CD14-positive monocyte (primary cell): ENCODE results near the gene CLCN5. TPM values are rescaled to one million over a fixed set of nuclear protein-coding genes. Genes with fewer than 3 reads are reported as not detected.

Experiments used
- DNase-seq, 3 donors: peaks; one replicate each; pipeline ENCODE4 v3.0.0-alpha.2; 2011 to 2022
- H2AFZ ChIP-seq: 2 replicates; pipeline ENCODE4 v1.6.0; 2012; ENCODE audit warnings: mild to moderate bottlenecking, low read depth, low read length, inconsistent platforms; ENCODE audit not compliant: insufficient read depth, poor library complexity, severe bottlenecking
- H3K27ac ChIP-seq, 2 donors: 1 replicate in 1 of 2; 2 replicates in 1 of 2; pipeline ENCODE4 v1.5.1; 2012 to 2013; ENCODE audit warnings: low read length in 2 of 2, control low read depth in 1 of 2, inconsistent platforms in 1 of 2, low read depth in 1 of 2, mild to moderate bottlenecking in 1 of 2
- H3K27me3 ChIP-seq, 2 donors: one replicate each; pipeline versions ENCODE4 v1.6.0 to v1.6.1; 2011 to 2013; ENCODE audit warnings: low read length in 2 of 2; ENCODE audit not compliant: control insufficient read depth in 2 of 2, insufficient read depth in 2 of 2
- H3K36me3 ChIP-seq, 2 donors: replicated peaks in 1 of 2; 1 replicate in 1 of 2; 2 replicates in 1 of 2; pipeline versions ENCODE4 v1.5.1 to v1.6.1; 2012 to 2013; ENCODE audit warnings: low read length in 2 of 2, control low read depth in 1 of 2, inconsistent platforms in 1 of 2, mild to moderate bottlenecking in 1 of 2; ENCODE audit not compliant: insufficient read depth in 2 of 2, control insufficient read depth in 1 of 2
- H3K4me1 ChIP-seq, 2 donors: 1 replicate in 1 of 2; 2 replicates in 1 of 2; pipeline versions ENCODE4 v1.5.1 to v1.6.1; 2012 to 2013; ENCODE audit warnings: low read length in 2 of 2, control low read depth in 1 of 2, inconsistent platforms in 1 of 2, mild to moderate bottlenecking in 1 of 2, moderate library complexity in 1 of 2; ENCODE audit not compliant: insufficient read depth in 2 of 2, control insufficient read depth in 1 of 2
- H3K4me2 ChIP-seq: replicated peaks from 2 replicates; pipeline ENCODE3; 2012; ENCODE audit warnings: low read length, moderate library complexity, mild to moderate bottlenecking; ENCODE audit not compliant: poor library complexity, severe bottlenecking; ENCODE audit errors: extremely low read depth
- H3K4me3 ChIP-seq, 3 experiments: fragments of 200-600 bp in 1 of 3; sonication (generic) in 1 of 3; replicated peaks in 1 of 3; 1 replicate in 2 of 3; 2 replicates in 1 of 3; pipeline ENCODE4 v1.5.1; 2011 to 2013; ENCODE audit warnings: low read length in 3 of 3, mild to moderate bottlenecking in 3 of 3, control low read depth in 2 of 3, low read depth in 2 of 3, inconsistent platforms in 1 of 3, moderate library complexity in 1 of 3
- H3K79me2 ChIP-seq: 2 replicates; pipeline ENCODE4 v1.6.0; 2012; ENCODE audit warnings: mild to moderate bottlenecking, control low read depth, inconsistent platforms, low read length, moderate library complexity; ENCODE audit not compliant: insufficient read depth
- H3K9ac ChIP-seq: 2 replicates; pipeline ENCODE4 v1.6.0; 2017; ENCODE audit warnings: low read length, mild to moderate bottlenecking; ENCODE audit not compliant: insufficient read depth, poor library complexity, severe bottlenecking
- H3K9me3 ChIP-seq, 2 donors: replicated peaks in 1 of 2; 1 replicate in 1 of 2; 2 replicates in 1 of 2; pipeline versions ENCODE4 v1.5.1 to v1.6.1; 2012 to 2013; ENCODE audit warnings: low read length in 2 of 2, control low read depth in 1 of 2; ENCODE audit not compliant: control insufficient read depth in 1 of 2, insufficient read depth in 1 of 2
- H4K20me1 ChIP-seq: 2 replicates; pipeline ENCODE4 v1.6.0; 2012; ENCODE audit warnings: mild to moderate bottlenecking, low read length, control low read depth, moderate library complexity; ENCODE audit not compliant: insufficient read depth
- H3K27ac Mint-ChIP-seq, 7 donors: one replicate each; pipeline ENCODE4 v1.8.0; 2020; ENCODE audit warnings: mild to moderate bottlenecking in 7 of 7, mixed read lengths in 7 of 7, moderate library complexity in 6 of 7, inconsistent platforms in 2 of 7
- H3K27me3 Mint-ChIP-seq, 3 donors: one replicate each; pipeline ENCODE4 v1.8.0; 2021 to 2022; ENCODE audit warnings: low read depth in 3 of 3, mild to moderate bottlenecking in 3 of 3, mixed read lengths in 3 of 3, moderate library complexity in 3 of 3, inconsistent platforms in 1 of 3
- H3K36me3 Mint-ChIP-seq, 2 donors: one replicate each; pipeline ENCODE4 v1.8.0; 2020; ENCODE audit warnings: mixed read lengths in 2 of 2, inconsistent platforms in 1 of 2, mild to moderate bottlenecking in 1 of 2
- H3K4me1 Mint-ChIP-seq: one replicate; pipeline ENCODE4 v1.8.0; 2020; ENCODE audit warnings: mild to moderate bottlenecking, mixed read lengths
- H3K4me3 Mint-ChIP-seq, 2 donors: one replicate each; pipeline ENCODE4 v1.8.0; 2020; ENCODE audit warnings: mild to moderate bottlenecking in 2 of 2, mixed read lengths in 2 of 2, moderate library complexity in 1 of 2
- H3K9me3 Mint-ChIP-seq, 7 donors: one replicate each; pipeline ENCODE4 v1.8.0; 2020 to 2022; ENCODE audit warnings: mixed read lengths in 7 of 7, mild to moderate bottlenecking in 6 of 7, moderate library complexity in 6 of 7, inconsistent platforms in 2 of 7
- WGBS: methylation state at CpG from one replicate; pipeline ENCODE4 v1.1.5; 2013; ENCODE audit warnings: missing lambda C conversion rate; ENCODE audit not compliant: insufficient coverage; 5-methylcytosine and 5-hydroxymethylcytosine counted together
- intact Hi-C, 2 donors: fragments of 100-400 bp; cut with micrococcal nuclease; formaldehyde crosslinking; loops; one replicate each; pipeline versions ENCODE4 v1.15.0 to v1.15.1; 2023
- polyA plus RNA-seq, 3 donors: library from polyadenylated mRNA; depleted of rRNA in 1 of 3; unstranded in 2 of 3; stranded (reverse) in 1 of 3; fragments of 300-500 nt in 2 of 3; fragments of >200 nt in 1 of 3; fragmentation: Illumina TruSeq in 2 of 3; gene quantifications; 1 replicate in 2 of 3; 2 replicates in 1 of 3; pipeline ENCODE4 v1.2.3, GENCODE V29; 2012 to 2021
- TF ChIP-seq, protein P1 (sequence below): fragments of 200-600 bp; IDR thresholded peaks from one replicate; pipeline ENCODE4 v1.8.0; 2022; ENCODE audit warnings: antibody characterized with exemption, mild to moderate bottlenecking

The CLCN5 gene
- polyA plus RNA-seq, 3 donors: 4.1 to 4.2 (median 4.1) TPM

DNA sequence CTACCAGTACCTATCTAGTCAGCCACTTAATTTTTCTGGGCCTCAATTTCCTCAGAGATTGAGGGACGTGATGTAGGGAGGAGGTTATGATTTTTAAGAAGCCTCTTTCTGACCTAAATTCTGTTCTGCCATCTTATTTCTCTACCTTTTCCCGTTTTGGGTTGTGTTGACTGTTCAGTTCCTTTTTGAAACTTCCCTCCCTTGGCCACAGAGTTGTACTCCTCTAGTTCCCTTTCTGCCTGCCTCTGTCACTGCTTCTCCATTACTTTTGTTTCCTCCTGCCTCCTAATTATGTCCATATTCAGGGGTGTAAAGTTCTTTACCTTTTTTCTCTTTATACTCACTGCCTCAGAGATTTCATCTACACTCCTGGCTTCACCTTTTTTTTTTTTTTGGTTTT lies 25.4 kb downstream of the CLCN5 start:
- Histone ChIP-seq H3K4me2 (peak overlapping the region; percentile 46), H3K4me1 (peaks cover 15 to 18% of the 10 kb centered on the region in 2 donors), H3K36me3 (no peaks in the 10 kb centered on the region), H3K9ac (no peak overlapping the region), H3K27me3 (no peaks in the 10 kb centered on the region), H2AFZ (no peak overlapping the region), H3K27ac (peak overlapping the region in 1 of 2 donors; percentile 55), H4K20me1 (no peaks in the 10 kb centered on the region), H3K9me3 (no peaks in the 10 kb centered on the region), H3K79me2 (no peaks in the 10 kb centered on the region), H3K4me3 (peak overlapping the region in 1 of 3 experiments; percentile 31)
- Mint-ChIP-seq H3K27me3 (peaks cover 0 to under 1% (median 0%) of the 10 kb centered on the region in 3 donors), H3K36me3 (peaks cover 0 to 4% of the 10 kb centered on the region in 2 donors), H3K4me1 (peaks cover 15% of the 10 kb centered on the region), H3K9me3 (peaks cover 0 to 4% (median 0%) of the 10 kb centered on the region in 7 donors), H3K27ac (peak overlapping the region; percentile 17 to 86 (median 56)), H3K4me3 (peak overlapping the region; percentile 31 to 59)
- TF ChIP-seq, protein P1, sequence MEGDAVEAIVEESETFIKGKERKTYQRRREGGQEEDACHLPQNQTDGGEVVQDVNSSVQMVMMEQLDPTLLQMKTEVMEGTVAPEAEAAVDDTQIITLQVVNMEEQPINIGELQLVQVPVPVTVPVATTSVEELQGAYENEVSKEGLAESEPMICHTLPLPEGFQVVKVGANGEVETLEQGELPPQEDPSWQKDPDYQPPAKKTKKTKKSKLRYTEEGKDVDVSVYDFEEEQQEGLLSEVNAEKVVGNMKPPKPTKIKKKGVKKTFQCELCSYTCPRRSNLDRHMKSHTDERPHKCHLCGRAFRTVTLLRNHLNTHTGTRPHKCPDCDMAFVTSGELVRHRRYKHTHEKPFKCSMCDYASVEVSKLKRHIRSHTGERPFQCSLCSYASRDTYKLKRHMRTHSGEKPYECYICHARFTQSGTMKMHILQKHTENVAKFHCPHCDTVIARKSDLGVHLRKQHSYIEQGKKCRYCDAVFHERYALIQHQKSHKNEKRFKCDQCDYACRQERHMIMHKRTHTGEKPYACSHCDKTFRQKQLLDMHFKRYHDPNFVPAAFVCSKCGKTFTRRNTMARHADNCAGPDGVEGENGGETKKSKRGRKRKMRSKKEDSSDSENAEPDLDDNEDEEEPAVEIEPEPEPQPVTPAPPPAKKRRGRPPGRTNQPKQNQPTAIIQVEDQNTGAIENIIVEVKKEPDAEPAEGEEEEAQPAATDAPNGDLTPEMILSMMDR: no peak
- DNase-seq: peak; percentile 29 to 52 (median 44)
- intact Hi-C loops: no loop called here
- WGBS: no CpG with 5 or more reads among the region's 2 CpGs

DNA sequence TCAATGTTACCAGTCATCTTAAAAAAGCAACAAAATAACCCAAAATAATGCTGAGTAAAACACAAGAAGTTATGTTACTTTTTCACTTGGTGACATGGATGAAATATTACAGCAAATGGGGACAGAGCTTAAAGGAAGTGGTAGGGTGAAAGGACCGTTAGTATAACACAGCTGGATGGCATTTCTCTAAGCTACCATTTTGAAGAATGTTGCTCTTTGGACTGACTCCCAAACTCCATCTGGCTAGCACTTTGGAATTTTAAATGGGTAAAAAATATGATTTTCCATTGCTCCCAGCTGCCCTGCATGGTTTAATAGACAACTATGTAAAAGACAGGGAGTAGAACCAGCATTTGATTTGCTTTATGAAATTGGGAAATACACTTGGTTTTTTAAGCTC lies 27.6 kb downstream of the CLCN5 start:
- Histone ChIP-seq H3K36me3 (no peaks in the 10 kb centered on the region), H4K20me1 (no peaks in the 10 kb centered on the region), H3K4me1 (peaks cover 15 to 18% of the 10 kb centered on the region in 2 donors), H3K9me3 (no peaks in the 10 kb centered on the region), H3K4me3 (no peak overlapping the region), H2AFZ (no peak overlapping the region), H3K9ac (no peak overlapping the region), H3K79me2 (no peaks in the 10 kb centered on the region), H3K27ac (no peak overlapping the region), H3K27me3 (no peaks in the 10 kb centered on the region), H3K4me2 (no peak overlapping the region)
- intact Hi-C loops: no loop called here
- DNase-seq: no peak
- no peak overlapping the region for H3K27ac Mint-ChIP-seq
- no peak overlapping the region for H3K4me3 Mint-ChIP-seq
- H3K4me1 Mint-ChIP-seq: peaks cover 15% of the 10 kb centered on the region
- no CpG with 5 or more reads among the region's 1 CpG for WGBS
- peaks cover 0 to 4% (median 0%) of the 10 kb centered on the region in 3 donors for H3K27me3 Mint-ChIP-seq
- TF ChIP-seq, protein P1: no peak
- peaks cover 0 to 8% of the 10 kb centered on the region in 2 donors for H3K36me3 Mint-ChIP-seq
- H3K9me3 Mint-ChIP-seq: peaks cover 0 to 4% (median 0%) of the 10 kb centered on the region in 7 donors
